Lower leg skin (tissue), 3 donors: ENCODE results near the gene CHST8.

Experiments used
- CTCF ChIP-seq, 3 donors: fragments of 450-650 bp; IDR thresholded peaks; one replicate each; pipeline ENCODE4 v1.5.1; 2016; ENCODE audit warnings: antibody characterized with exemption in 3 of 3, mild to moderate bottlenecking in 3 of 3, moderate library complexity in 2 of 3
- POLR2A ChIP-seq, 2 donors: fragments of 450-650 bp; IDR thresholded peaks; one replicate each; pipeline ENCODE4 v1.6.1; 2016 to 2017; ENCODE audit warnings: antibody characterized with exemption in 2 of 2, mild to moderate bottlenecking in 1 of 2, moderate library complexity in 1 of 2

GRCh38 chr19:33683881-33684537, 62.3 kb downstream of the CHST8 start:
- TF ChIP-seq POLR2A (IDR thresholded peaks at IDR 0.05) (no peak), CTCF (IDR thresholded peaks at IDR 0.05) (no peak)
